A549 (cell line): ENCODE data around the gene BNC2. TPM values are rescaled to one million over a fixed set of nuclear protein-coding genes. Genes with fewer than 3 reads are reported as not detected.

Source experiments
- ATAC-seq, 2 experiments: fragments of 200-7000 bp in 1 of 2; fragments of >200 bp in 1 of 2; cut with Nextera tagmentation in 1 of 2; cut with Tn5 transposase in 1 of 2; 3 replicates each; pipeline versions ENCODE4 v1.8.0 to v1.9.1; 2018 to 2020; ENCODE audit warnings: mild to moderate bottlenecking in 1 of 2, moderate library complexity in 1 of 2
- CTCF ChIA-PET: fragments of 300-600 bp; sonication (Branson Sonifier 250); formaldehyde crosslinking; extraction: SDS; loops from one replicate; lab custom pipeline; 2021; ENCODE audit warnings: antibody characterized with exemption, inconsistent platforms; lab: Yijun Ruan, JAX
- POLR2A ChIA-PET: fragments of 350-600 bp; formaldehyde crosslinking; extraction: SDS; loops from one replicate; lab custom pipeline; 2021; ENCODE audit warnings: antibody characterized with exemption, inconsistent platforms; lab: Yijun Ruan, JAX
- DNase-seq, 2 experiments: peaks; one replicate each; pipeline versions ENCODE4 v3.0.0 to v3.0.0-alpha.2; 2011 to 2016; ENCODE audit warnings: low read depth in 1 of 2, low spot score in 1 of 2
- FAIRE-seq: peaks from 2 replicates; lab custom pipeline; 2011; peaks lifted over from hg19 to GRCh38; lab: Jason Lieb, UNC
- H3K27ac ChIP-seq, 2 experiments: fragments of >200 bp; sonication (Bioruptor Twin); formaldehyde crosslinking; 3 replicates each; pipeline ENCODE4 v1.5.1; 2016 to 2017
- H3K4me1 ChIP-seq: fragments of >200 bp; sonication (Bioruptor Twin); formaldehyde crosslinking; 3 replicates; pipeline ENCODE4 v1.6.1; 2016
- H3K4me2 ChIP-seq: fragments of >200 bp; sonication (Bioruptor Twin); formaldehyde crosslinking; 3 replicates; pipeline ENCODE4 v1.6.1; 2016
- H3K4me3 ChIP-seq: fragments of >200 bp; sonication (Bioruptor Twin); formaldehyde crosslinking; 3 replicates; pipeline ENCODE4 v1.5.1; 2016
- H3K9me3 ChIP-seq: fragments of >200 bp; sonication (Bioruptor Twin); formaldehyde crosslinking; 3 replicates; pipeline ENCODE4 v1.6.1; 2016
- BCL3 ChIP-seq: fragments of >200 bp; sonication (Bioruptor Twin); formaldehyde crosslinking; IDR thresholded peaks from 3 replicates; pipeline ENCODE4 v1.6.1; 2016
- CBX8 ChIP-seq: fragments of 200-600 bp; sonication (generic); IDR thresholded peaks from 2 replicates; pipeline ENCODE4 v1.6.1; 2016
- CEBPB ChIP-seq, 2 experiments: fragments of >200 bp in 1 of 2; sonication (Bioruptor Twin) in 1 of 2; formaldehyde crosslinking in 1 of 2; IDR thresholded peaks; 2 replicates each; pipeline ENCODE4 v1.6.1; 2012 to 2016
- CHD2 ChIP-seq: fragments of 150-350 bp; IDR thresholded peaks from 2 replicates; pipeline ENCODE4 v1.6.1; 2014; ENCODE audit warnings: low read length; ENCODE audit not compliant: partially characterized antibody
- EHF ChIP-seq: fragments of 250-450 bp; sonication (Bioruptor Pico); IDR thresholded peaks from 2 replicates; pipeline ENCODE4 v1.5.0; 2020; ENCODE audit warnings: mild to moderate bottlenecking
- ELK1 ChIP-seq: fragments of 150-350 bp; IDR thresholded peaks from 2 replicates; pipeline ENCODE4 v1.6.1; 2014; ENCODE audit warnings: low read depth, mild to moderate bottlenecking, low read length
- ESRRA ChIP-seq: fragments of 150-350 bp; IDR thresholded peaks from 2 replicates; pipeline ENCODE4 v1.6.1; 2014; ENCODE audit warnings: mild to moderate bottlenecking, low read length, borderline replicate concordance
- FOXS1 ChIP-seq: fragments of 250-450 bp; sonication (Bioruptor Pico); IDR thresholded peaks from 2 replicates; pipeline ENCODE4 v1.5.0; 2020; ENCODE audit warnings: mild to moderate bottlenecking, moderate library complexity
- HES2 ChIP-seq: fragments of >200 bp; sonication (Bioruptor Twin); formaldehyde crosslinking; IDR thresholded peaks from 2 replicates; pipeline ENCODE4 v1.6.1; 2016
- HEYL ChIP-seq: fragments of 250-450 bp; sonication (Bioruptor Pico); IDR thresholded peaks from 2 replicates; pipeline ENCODE4 v1.8.0; 2021; ENCODE audit warnings: mild to moderate bottlenecking, moderate library complexity
- HOXB5 ChIP-seq: fragments of 250-450 bp; sonication (Bioruptor Pico); IDR thresholded peaks from 2 replicates; pipeline ENCODE4 v1.5.0; 2020; ENCODE audit warnings: mild to moderate bottlenecking, moderate library complexity
- JUN ChIP-seq, 2 experiments: fragments of >200 bp; sonication (Bioruptor Twin); formaldehyde crosslinking; IDR thresholded peaks; 2 replicates in 1 of 2; 3 replicates in 1 of 2; pipeline ENCODE4 v1.6.1; 2016 to 2017
- JUNB ChIP-seq: fragments of >200 bp; sonication (Bioruptor Twin); formaldehyde crosslinking; IDR thresholded peaks from 2 replicates; pipeline ENCODE4 v1.6.1; 2016
- MAFK ChIP-seq: fragments of 450-650 bp; IDR thresholded peaks from 2 replicates; pipeline ENCODE4 v1.6.1; 2014; ENCODE audit not compliant: partially characterized antibody
- NFE2L2 ChIP-seq: fragments of 150-350 bp; conservative IDR thresholded peaks from 2 replicates; pipeline ENCODE4 v1.6.1; 2014; ENCODE audit warnings: low read length
- NPAS2 ChIP-seq: fragments of 250-450 bp; sonication (Bioruptor Pico); IDR thresholded peaks from 2 replicates; pipeline ENCODE4 v1.8.0; 2022; ENCODE audit warnings: mild to moderate bottlenecking, moderate library complexity, borderline replicate concordance
- PBX3 ChIP-seq: IDR thresholded peaks from 2 replicates; pipeline ENCODE4 v1.6.1; 2012
- RAD21 ChIP-seq, 2 experiments: fragments of >200 bp in 1 of 2; sonication (Bioruptor Twin) in 1 of 2; formaldehyde crosslinking in 1 of 2; IDR thresholded peaks in 1 of 2; conservative IDR thresholded peaks in 1 of 2; 2 replicates in 1 of 2; 3 replicates in 1 of 2; pipeline ENCODE4 v1.6.1; 2012 to 2018; ENCODE audit warnings: inconsistent platforms in 1 of 2
- RFX5 ChIP-seq: fragments of 450-650 bp; IDR thresholded peaks from 2 replicates; pipeline ENCODE4 v1.7.1; 2014; ENCODE audit warnings: antibody characterized with exemption, mild to moderate bottlenecking, moderate library complexity
- RNF2 ChIP-seq: fragments of 200-600 bp; sonication (generic); IDR thresholded peaks from 2 replicates; pipeline ENCODE4 v1.6.1; 2016; ENCODE audit warnings: low read depth, mild to moderate bottlenecking, antibody characterized with exemption, moderate library complexity, borderline replicate concordance
- SREBF2 ChIP-seq: fragments of 450-650 bp; IDR thresholded peaks from 2 replicates; pipeline ENCODE4 v1.6.1; 2014; ENCODE audit warnings: mild to moderate bottlenecking, moderate library complexity
- TFCP2L1 ChIP-seq: fragments of 250-450 bp; sonication (Bioruptor Pico); IDR thresholded peaks from 2 replicates; pipeline ENCODE4 v1.5.0; 2021; ENCODE audit warnings: mild to moderate bottlenecking
- USF2 ChIP-seq: fragments of 450-650 bp; IDR thresholded peaks from 2 replicates; pipeline ENCODE4 v1.6.1; 2014; ENCODE audit warnings: antibody characterized with exemption
- ZNF302 ChIP-seq: fragments of 250-450 bp; sonication (Bioruptor Pico); IDR thresholded peaks from 2 replicates; pipeline ENCODE4 v1.9.0; 2021; ENCODE audit warnings: inconsistent platforms, mild to moderate bottlenecking, moderate library complexity
- ZSCAN20 ChIP-seq: fragments of 250-450 bp; sonication (Bioruptor Pico); IDR thresholded peaks from 2 replicates; pipeline ENCODE4 v1.8.0; 2022; ENCODE audit warnings: mild to moderate bottlenecking, moderate library complexity
- WGBS: methylation state at CpG from one replicate; pipeline ENCODE4 v1.1.6; 2017; ENCODE audit errors: missing lambda C conversion rate; 5-methylcytosine and 5-hydroxymethylcytosine counted together
- polyA plus RNA-seq, 4 experiments: library from polyadenylated mRNA; depleted of rRNA in 3 of 4; stranded (reverse); fragments of >200 nt; fragmentation: RNase III in 1 of 4; extraction: RNeasy Plus Mini Kit Qiagen cat#74134 plus additional on column Dnase treatment in 1 of 4; gene quantifications; 2 replicates in 3 of 4; 3 replicates in 1 of 4; pipeline ENCODE4 v1.2.3, GENCODE V29; 2011 to 2017

Gene BNC2
- polyA plus RNA-seq, 2 of the 4 experiments (the other 2 are of a cell fraction), result 6.2 to 7.5 TPM

GRCh38 chr9:16806674-16807073, 63.8 kb downstream of the BNC2 start (continued):
- TF ChIP-seq RNF2, result no peak
- no peak for TF ChIP-seq NPAS2
- TF ChIP-seq HEYL (CRISPR knock-in tag), result no peak
- no peak for TF ChIP-seq RFX5
- no peak for TF ChIP-seq HES2
- no peak for TF ChIP-seq BCL3
- no peak for TF ChIP-seq NFE2L2
- no peak for TF ChIP-seq JUNB
- TF ChIP-seq CBX8, result no peak

- 80% methylated on average over 8 of the region's 8 CpGs for WGBS
- Histone ChIP-seq H3K4me2 (no peak overlapping the region), H3K4me1 (no peaks in the 10 kb centered on the region), H3K4me3 (no peak overlapping the region), H3K27ac (no peak overlapping the region), H3K9me3 (no peaks in the 10 kb centered on the region)
- POLR2A ChIA-PET, result no interaction called here
- ATAC-seq (no peak), FAIRE-seq (no peak), DNase-seq (no peak)
- CTCF ChIA-PET, result interaction anchor here (0.5 kb wide), 1 partner anchor 184 kb away, joined by 3 read pairs; no protein-coding TSS in a partner anchor
- no peak for TF ChIP-seq ZSCAN20 (CRISPR knock-in tag)
- no peak for TF ChIP-seq HOXB5 (CRISPR knock-in tag)
- no peak for TF ChIP-seq ZNF302 (CRISPR knock-in tag)
- no peak for TF ChIP-seq NPAS2
- TF ChIP-seq CEBPB (IDR thresholded peaks at IDR 0.05), result no peak
- TF ChIP-seq ELK1, result no peak
- TF ChIP-seq HES2, result no peak
- TF ChIP-seq CHD2, result no peak
- no peak for TF ChIP-seq JUN (IDR thresholded peaks at IDR 0.05)
- TF ChIP-seq TFCP2L1 (CRISPR knock-in tag), result no peak
- no peak for TF ChIP-seq ESRRA
- no peak for TF ChIP-seq USF2
- no peak for TF ChIP-seq MAFK
- no peak for TF ChIP-seq RAD21 (conservative IDR thresholded peaks at IDR 0.05 in 1 of 2, IDR thresholded peaks at IDR 0.05 in 1 of 2)
- no peak for TF ChIP-seq EHF (CRISPR knock-in tag)
- no peak for TF ChIP-seq FOXS1
- no peak for TF ChIP-seq PBX3
- no peak for TF ChIP-seq SREBF2
These were observed 66.8 kb downstream of the BNC2 start for GRCh38 chr9:16803648-16804047.
